Stimulated activated CD8-positive, alpha-beta memory T cell treated with anti-CD3 and anti-CD28 coated beads, Interleukin-2, amount 100 ng/mL, for 48 hours (primary cell): ENCODE results near the gene POP7.
"Not testable (repeated sequence)": the region's sequence is repeated elsewhere in the genome, so short reads cannot be mapped to it uniquely, and the experiment has no call there.

Experiments used
- DNase-seq, 2 donors: peaks; one replicate each; pipeline ENCODE4 v3.0.0-alpha.2; 2020; ENCODE audit warnings: low read depth in 2 of 2

The POP7 gene

GRCh38 chr7:100705753-100706671, at the start of gene POP7:
Gene POP7 (plus strand): TSS chr7:100706121. CDS start chr7:100706831, 710 bp downstream.
- DNase-seq: peak; percentile 99

- not testable (repeated sequence) for DNase-seq
Measured at GRCh38 chr7:100662194-100662776, 43.6 kb upstream of the POP7 start.

- DNase-seq: no peak
Measured at GRCh38 chr7:100665168-100665726, 40.7 kb upstream of the POP7 start.

- DNase-seq: no peak
Measured at GRCh38 chr7:100667331-100668068, 38.4 kb upstream of the POP7 start.

GRCh38 chr7:100668069-100668449, 37.9 kb upstream of the POP7 start:
- no peak for DNase-seq

GRCh38 chr7:100669106-100669505, 36.8 kb upstream of the POP7 start:
- not testable (repeated sequence) for DNase-seq

- no peak for DNase-seq
Measured at GRCh38 chr7:100670074-100670473, 35.8 kb upstream of the POP7 start.

- no peak for DNase-seq
Measured at GRCh38 chr7:100671353-100672327, 34.3 kb upstream of the POP7 start.

- peak; percentile 97 to 98 for DNase-seq
Measured at GRCh38 chr7:100673302-100673941, 32.5 kb upstream of the POP7 start, which contains the start of gene GNB2. Gene GNB2 (plus strand): TSS chr7:100673740. CDS start chr7:100676266, 2,526 bp downstream.

GRCh38 chr7:100673942-100674410, 31.9 kb upstream of the POP7 start:
- no peak for DNase-seq

GRCh38 chr7:100674411-100675104, 31.4 kb upstream of the POP7 start:
- no peak for DNase-seq

- no peak for DNase-seq
Measured at GRCh38 chr7:100675105-100675451, 30.8 kb upstream of the POP7 start.

GRCh38 chr7:100675581-100676350, 30.2 kb upstream of the POP7 start:
- peak; percentile 68 to 78 for DNase-seq

- DNase-seq: no peak
Measured at GRCh38 chr7:100676501-100677306, 29.2 kb upstream of the POP7 start.

- no peak for DNase-seq
Measured at GRCh38 chr7:100677308-100678267, 28.3 kb upstream of the POP7 start.

- no peak for DNase-seq
Measured at GRCh38 chr7:100678291-100678984, 27.5 kb upstream of the POP7 start.
